CD1c-positive myeloid dendritic cell (primary cell): ENCODE data around the gene PLCD4.

Experiments
- DNase-seq: peaks from one replicate; pipeline ENCODE4 v3.0.0-alpha.2; 2016; ENCODE audit errors: extremely low spot score

PLCD4 gene

GRCh38 chr2:218607436-218608115, at the start of gene PLCD4:
TSS of gene PLCD4 (plus strand) at chr2:218607899. CDS start at chr2:218615740, 7,841 bp downstream.
- DNase-seq = no peak

GRCh38 chr2:218557941-218558340, 49.8 kb upstream of the PLCD4 start:
- DNase-seq = peak; percentile 53

- DNase-seq = no peak
Measured at GRCh38 chr2:218558986-218559385, 48.7 kb upstream of the PLCD4 start.

- DNase-seq = no peak
Measured at GRCh38 chr2:218564056-218564455, 43.6 kb upstream of the PLCD4 start.

GRCh38 chr2:218566296-218566695, 41.4 kb upstream of the PLCD4 start:
- DNase-seq = peak; percentile 21

- no peak for DNase-seq
Measured at GRCh38 chr2:218567797-218568189, 39.9 kb upstream of the PLCD4 start.

GRCh38 chr2:218568190-218569037, 39.3 kb upstream of the PLCD4 start, which contains the start of the genes CNOT9 and USP37:
TSS of gene CNOT9 (plus strand) at chr2:218568839. CDS start at chr2:218568955, 116 bp downstream.
TSS of gene USP37 (minus strand) at chr2:218568351. CDS start at chr2:218558653, 9,698 bp downstream.
- peak; percentile 100 for DNase-seq

- peak; percentile 73 for DNase-seq
Measured at GRCh38 chr2:218569038-218569431, 38.7 kb upstream of the PLCD4 start.

- DNase-seq = peak; percentile 39
Measured at GRCh38 chr2:218569661-218570500, 37.8 kb upstream of the PLCD4 start.

GRCh38 chr2:218570850-218571249, 36.8 kb upstream of the PLCD4 start:
- no peak for DNase-seq

GRCh38 chr2:218576854-218577253, 30.8 kb upstream of the PLCD4 start:
- no peak for DNase-seq

GRCh38 chr2:218577482-218578220, 30.0 kb upstream of the PLCD4 start:
- DNase-seq = no peak

GRCh38 chr2:218578272-218578877, 29.3 kb upstream of the PLCD4 start:
- DNase-seq = no peak

- DNase-seq = no peak
Measured at GRCh38 chr2:218582076-218582475, 25.6 kb upstream of the PLCD4 start.

- no peak for DNase-seq
Measured at GRCh38 chr2:218583983-218584850, 23.5 kb upstream of the PLCD4 start.

GRCh38 chr2:218585541-218585940, 22.2 kb upstream of the PLCD4 start:
- DNase-seq = no peak

- DNase-seq = no peak
Measured at GRCh38 chr2:218605432-218605831, 2.3 kb upstream of the PLCD4 start.

GRCh38 chr2:218615868-218616315, 8.2 kb downstream of the PLCD4 start:
- no peak for DNase-seq

GRCh38 chr2:218618102-218618860, 10.6 kb downstream of the PLCD4 start:
- DNase-seq = no peak
